Omental fat pad (tissue), 4 donors: Measurements from ENCODE around the gene RYR1. TPM values are rescaled to one million over a fixed set of nuclear protein-coding genes. Genes with fewer than 3 reads are reported as not detected.

ENCODE experiments used
- ATAC-seq: fragments of 150-250 bp; one replicate; pipeline ENCODE4 v1.9.1; 2016; ENCODE audit warnings: mild to moderate bottlenecking, moderate library complexity; ENCODE audit not compliant: low FRiP score
- DNase-seq: peaks from one replicate; pipeline ENCODE4 v3.0.0-alpha.2; 2019; ENCODE audit warnings: low spot score
- total RNA-seq, 4 donors: library from RNA; depleted of rRNA; stranded (reverse); fragments of >200 nt; gene quantifications; one replicate each; pipeline ENCODE4 v1.1.0, GENCODE V29; 2016
- TF ChIP-seq, protein P1 (sequence below), 3 donors: fragments of 450-650 bp; IDR thresholded peaks; one replicate each; pipeline ENCODE4 v1.5.1; 2016 to 2017; ENCODE audit warnings: antibody characterized with exemption in 3 of 3, mild to moderate bottlenecking in 3 of 3, moderate library complexity in 2 of 3

Gene RYR1
- total RNA-seq, 4 donors from 2014 or later = 1.9 to 3.6 (median 3.3) TPM

DNA sequence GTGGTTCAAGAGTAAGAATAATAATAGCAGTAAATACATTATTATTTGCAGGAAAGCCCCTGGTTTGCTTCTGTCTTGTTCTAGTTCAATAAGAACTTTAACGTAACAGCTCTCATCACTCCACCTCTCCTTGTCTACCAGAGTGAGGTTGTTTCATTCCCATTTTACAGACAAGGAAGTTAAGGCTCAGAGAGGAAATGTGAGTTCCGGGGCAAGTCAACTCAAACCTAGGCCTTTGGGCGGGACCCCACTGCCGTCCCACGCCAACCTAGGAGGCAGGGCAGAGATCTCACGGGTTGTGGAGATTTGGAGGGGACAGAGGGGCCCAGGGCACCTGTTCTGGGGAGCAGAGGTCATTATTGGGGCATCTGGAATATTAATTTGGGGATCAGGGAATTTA lies 182.8 kb downstream of the RYR1 start:
- TF ChIP-seq, protein P1, sequence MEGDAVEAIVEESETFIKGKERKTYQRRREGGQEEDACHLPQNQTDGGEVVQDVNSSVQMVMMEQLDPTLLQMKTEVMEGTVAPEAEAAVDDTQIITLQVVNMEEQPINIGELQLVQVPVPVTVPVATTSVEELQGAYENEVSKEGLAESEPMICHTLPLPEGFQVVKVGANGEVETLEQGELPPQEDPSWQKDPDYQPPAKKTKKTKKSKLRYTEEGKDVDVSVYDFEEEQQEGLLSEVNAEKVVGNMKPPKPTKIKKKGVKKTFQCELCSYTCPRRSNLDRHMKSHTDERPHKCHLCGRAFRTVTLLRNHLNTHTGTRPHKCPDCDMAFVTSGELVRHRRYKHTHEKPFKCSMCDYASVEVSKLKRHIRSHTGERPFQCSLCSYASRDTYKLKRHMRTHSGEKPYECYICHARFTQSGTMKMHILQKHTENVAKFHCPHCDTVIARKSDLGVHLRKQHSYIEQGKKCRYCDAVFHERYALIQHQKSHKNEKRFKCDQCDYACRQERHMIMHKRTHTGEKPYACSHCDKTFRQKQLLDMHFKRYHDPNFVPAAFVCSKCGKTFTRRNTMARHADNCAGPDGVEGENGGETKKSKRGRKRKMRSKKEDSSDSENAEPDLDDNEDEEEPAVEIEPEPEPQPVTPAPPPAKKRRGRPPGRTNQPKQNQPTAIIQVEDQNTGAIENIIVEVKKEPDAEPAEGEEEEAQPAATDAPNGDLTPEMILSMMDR (IDR thresholded peaks at IDR 0.05) = no peak
- DNase-seq = no peak
- ATAC-seq = no peak

DNA sequence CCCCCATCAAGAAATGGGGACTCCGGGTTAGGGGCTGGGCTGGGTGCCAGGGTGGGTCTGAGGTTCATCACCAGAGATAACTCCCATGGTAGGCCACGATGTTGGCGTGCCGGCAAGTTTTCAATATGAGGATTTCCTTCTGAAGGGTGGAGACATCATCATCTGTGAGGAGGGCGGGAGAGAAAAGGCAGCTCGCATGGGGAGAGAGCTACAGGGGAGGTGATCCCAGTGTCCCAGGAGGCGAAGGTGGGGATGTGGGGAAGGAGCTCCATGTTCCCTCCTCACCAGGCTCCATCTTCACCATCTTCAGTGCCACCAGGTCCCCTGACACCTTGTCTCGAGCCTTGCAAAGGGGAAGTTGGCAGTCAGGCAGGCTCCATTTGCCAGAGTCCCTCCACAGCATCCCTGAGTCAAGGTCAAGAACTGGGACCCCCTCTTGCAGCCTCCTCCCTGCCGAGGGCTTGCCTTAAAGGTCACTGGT lies 183.8 kb downstream of the RYR1 start:
- DNase-seq = no peak
- ATAC-seq = no peak
- TF ChIP-seq, protein P1 (IDR thresholded peaks at IDR 0.05) = no peak

- ATAC-seq = no peak
- DNase-seq = no peak
- TF ChIP-seq, protein P1 (IDR thresholded peaks at IDR 0.05) = no peak
These were observed 184.5 kb downstream of the RYR1 start, which contains the start of gene MAP4K1 for GRCh38 chr19:38617764-38618589. Gene MAP4K1 (minus strand): TSS chr19:38617953. CDS start chr19:38617895, 58 bp downstream.

DNA sequence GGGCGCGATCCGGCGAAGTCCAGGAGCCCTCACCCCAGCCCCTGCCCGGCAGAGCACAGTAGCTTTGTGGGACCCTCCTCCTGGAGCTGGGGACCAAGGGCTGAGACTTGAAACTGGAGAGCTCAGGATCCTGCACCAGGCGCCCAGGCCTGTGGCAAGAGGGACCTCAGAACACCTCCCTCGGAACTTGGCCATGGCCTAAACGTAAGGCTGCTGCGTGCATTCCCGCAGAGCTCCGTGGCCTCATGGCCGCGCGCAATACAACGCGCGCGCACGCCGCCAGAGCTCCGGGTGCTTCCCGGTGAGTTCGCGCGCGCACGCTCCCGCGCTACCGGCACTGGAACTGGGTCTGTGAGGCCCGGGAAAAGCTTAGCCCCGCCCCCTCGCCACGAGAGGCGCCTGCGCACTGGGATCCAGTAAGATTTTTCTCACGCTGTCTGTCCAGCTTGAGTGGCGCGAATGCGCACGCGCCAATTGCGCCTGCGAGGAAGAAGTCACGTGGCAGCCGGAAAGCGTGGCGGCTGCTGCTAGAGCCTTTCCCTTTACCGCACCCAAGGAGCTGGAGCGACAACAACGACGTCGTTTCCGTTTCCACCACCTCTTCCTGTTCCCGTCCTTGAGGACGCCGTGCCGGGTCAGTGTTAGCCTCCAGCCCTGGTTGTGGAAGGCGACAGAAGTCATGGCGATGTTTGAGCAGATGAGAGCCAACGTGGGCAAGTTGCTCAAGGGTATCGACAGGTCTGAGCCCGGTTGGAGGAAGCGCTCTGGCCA lies 185.3 kb downstream of the RYR1 start, which contains the start of gene EIF3K:
Gene EIF3K (plus strand): TSS at position 599 of the 771 bp plus-strand sequence. CDS start 81 bp downstream, at position 680.
- DNase-seq (peak; percentile 95), ATAC-seq (peak; percentile 97)
- TF ChIP-seq, protein P1 (IDR thresholded peaks at IDR 0.05) = no peak

DNA sequence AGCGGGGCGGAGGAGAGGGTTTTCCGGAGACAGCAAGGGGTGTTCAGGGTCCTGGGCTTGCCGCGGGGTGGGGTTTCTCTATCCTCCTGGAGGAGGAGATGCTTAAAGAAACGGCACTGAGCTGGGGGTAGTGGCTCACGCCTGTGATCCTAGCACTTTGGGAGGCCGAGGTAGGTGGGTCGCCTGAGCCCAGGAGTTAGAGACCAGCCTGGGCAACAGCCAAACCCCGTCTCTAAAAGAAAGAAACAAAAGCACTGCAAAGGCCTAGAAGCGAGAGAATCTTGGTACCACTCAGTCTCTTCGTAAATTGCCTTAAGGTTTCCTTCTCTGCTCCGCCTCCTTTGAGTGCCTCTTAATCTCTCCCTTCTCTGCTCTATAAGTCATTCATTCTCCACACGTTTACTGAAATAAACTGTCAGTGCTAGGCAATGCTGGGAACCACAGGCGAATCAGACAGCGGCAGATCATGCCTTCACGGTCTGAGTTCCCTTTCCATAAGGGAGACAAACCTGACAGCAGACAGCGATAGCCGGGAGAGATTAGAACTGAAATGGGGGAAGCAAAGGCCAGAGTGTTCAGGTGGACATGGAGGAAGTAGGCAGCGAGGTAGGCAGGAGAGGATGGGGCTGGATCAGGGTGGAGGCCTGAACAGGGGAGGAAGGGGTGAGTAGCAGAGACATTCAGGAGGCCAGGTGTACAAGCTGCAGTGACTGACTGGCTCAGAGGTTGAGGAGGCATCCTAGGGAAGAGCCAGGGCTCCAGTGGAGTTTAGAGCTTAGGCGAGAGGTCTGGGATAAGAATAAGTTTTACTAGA lies 186.1 kb downstream of the RYR1 start:
- DNase-seq = no peak
- TF ChIP-seq, protein P1 (IDR thresholded peaks at IDR 0.05) = no peak
- no peak for ATAC-seq

DNA sequence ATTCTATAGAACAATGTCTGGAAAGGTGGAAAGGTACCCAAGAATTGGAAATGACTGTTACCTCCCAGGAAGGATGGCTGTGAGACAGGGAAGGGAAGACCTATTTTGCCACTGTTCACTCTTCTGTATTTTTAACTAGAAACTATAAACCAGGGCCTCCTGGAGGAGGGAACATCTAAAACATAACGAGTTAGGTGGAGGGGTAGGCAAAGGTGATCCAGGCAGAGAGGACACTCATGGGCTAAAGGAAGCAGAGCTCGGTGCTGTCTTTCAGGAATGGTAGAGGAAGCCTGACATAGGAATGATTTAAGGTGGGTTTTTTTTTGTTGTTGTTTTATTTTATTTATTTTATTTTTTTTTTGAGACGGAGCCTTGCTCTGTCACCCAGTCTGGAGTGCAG lies 191.3 kb downstream of the RYR1 start:
- DNase-seq (no peak), ATAC-seq (no peak)
- TF ChIP-seq, protein P1 (IDR thresholded peaks at IDR 0.05) = no peak
